HG03025 (cell line): Measurements from ENCODE around the gene BCL2L13.

Experiments used
- ATAC-seq: cut with Tn5 transposase; IDR thresholded peaks from one replicate; pipeline ENCODE4 v1.9.1; 2021; ENCODE audit warnings: mild to moderate bottlenecking, moderate library complexity; ENCODE audit not compliant: unreplicated experiment, low FRiP score

The BCL2L13 gene

DNA sequence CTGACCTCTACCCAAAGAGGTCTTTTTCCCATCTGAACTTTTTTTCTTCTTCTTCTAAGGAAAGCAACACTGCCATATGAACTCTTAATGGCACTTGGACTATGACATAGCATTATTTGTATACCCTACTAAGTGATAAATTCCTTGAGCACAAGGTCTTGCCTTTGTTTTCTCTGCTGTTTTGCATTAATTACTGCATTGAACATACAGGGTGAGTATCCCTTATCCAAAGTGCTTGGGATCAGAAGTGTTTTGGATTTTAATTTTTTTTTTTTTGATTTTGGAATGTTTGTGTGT, 86.9 kb downstream of the BCL2L13 start:
- no peak for ATAC-seq

DNA sequence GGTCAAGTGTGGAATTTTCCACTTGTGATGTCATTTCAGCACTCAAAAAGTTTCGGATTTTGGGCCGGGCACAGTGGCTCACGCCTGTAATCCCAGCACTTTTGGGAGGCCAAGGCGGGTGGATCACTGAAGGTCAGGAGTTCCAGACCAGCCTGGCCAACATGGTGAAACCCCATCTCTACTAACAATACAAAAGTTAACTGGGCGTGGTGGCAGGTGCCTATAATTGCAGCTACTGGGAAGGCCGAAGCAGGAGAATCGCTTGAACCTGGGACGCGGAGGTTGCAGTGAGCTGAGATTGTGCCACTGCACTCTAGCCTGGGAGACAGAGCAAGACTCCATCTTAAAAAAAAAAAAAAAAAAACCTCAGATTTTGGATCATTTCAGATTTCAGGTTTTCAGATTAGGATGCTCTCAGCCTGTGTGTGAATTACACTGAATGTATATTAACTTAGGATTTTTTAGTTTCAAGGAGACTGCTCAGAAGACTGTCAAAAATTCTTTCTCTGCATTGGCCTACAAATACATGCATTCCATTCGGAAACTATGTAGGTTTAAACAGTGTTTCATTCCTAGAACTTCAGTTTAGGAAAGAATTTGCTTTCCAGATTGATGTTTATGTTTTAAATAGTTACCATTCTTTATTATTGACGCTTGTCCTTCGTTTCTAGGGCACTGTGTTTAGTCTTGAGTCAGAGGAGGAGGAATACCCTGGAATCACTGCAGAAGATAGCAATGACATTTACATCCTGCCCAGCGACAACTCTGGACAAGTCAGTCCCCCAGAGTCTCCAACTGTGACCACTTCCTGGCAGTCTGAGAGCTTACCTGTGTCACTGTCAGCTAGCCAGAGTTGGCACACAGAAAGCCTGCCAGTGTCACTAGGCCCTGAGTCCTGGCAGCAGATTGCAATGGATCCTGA, 87.7 kb downstream of the BCL2L13 start:
- no peak for ATAC-seq

DNA sequence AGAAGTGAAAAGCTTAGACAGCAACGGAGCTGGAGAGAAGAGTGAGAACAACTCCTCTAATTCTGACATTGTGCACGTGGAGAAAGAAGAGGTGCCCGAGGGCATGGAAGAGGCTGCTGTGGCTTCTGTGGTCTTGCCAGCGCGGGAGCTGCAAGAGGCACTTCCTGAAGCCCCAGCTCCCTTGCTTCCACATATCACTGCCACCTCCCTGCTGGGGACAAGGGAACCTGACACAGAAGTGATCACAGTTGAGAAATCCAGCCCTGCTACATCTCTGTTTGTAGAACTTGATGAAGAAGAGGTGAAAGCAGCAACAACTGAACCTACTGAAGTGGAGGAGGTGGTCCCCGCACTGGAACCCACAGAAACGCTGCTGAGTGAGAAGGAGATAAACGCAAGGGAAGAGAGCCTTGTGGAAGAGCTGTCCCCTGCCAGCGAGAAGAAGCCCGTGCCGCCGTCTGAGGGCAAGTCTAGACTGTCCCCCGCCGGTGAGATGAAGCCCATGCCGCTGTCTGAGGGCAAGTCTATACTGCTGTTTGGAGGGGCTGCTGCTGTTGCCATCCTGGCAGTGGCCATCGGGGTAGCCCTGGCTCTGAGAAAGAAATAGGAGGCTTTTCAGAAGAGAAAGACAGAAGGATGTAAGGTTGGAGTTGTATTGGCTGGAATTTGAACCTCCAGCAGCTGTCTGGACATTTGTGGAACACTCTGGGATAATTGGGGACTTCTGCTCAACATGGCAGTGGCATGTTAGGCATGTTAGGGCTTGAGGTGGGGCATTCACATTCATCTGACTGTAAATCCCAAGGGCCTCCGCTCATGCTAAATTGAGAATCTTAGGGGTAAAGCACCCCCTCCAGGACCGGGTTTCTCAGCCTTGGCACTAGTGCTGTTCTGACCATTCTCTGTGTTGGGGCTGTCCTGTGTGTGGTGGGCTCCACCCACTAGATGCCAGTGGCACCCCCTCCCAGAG, 88.7 kb downstream of the BCL2L13 start:
- ATAC-seq = no peak

DNA sequence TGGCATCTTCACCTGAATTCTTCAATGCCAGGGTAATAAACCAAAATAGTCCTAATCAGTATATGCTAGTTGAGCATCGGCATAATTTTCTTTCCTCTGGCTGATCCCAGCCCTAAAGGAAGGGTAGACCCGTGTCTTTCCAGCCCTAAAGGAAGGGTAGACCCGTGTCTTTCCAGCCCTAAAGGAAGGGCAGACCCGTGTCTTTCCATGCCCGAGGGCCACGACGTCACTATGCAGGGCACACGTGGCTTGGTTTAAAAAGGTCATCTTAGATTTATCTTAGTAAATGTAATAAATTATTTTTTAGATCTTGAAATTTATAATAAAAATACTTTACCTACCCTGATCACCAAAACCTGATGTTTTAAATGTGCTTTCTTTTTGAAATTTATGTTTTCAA, 90.2 kb downstream of the BCL2L13 start:
- ATAC-seq = no peak

DNA sequence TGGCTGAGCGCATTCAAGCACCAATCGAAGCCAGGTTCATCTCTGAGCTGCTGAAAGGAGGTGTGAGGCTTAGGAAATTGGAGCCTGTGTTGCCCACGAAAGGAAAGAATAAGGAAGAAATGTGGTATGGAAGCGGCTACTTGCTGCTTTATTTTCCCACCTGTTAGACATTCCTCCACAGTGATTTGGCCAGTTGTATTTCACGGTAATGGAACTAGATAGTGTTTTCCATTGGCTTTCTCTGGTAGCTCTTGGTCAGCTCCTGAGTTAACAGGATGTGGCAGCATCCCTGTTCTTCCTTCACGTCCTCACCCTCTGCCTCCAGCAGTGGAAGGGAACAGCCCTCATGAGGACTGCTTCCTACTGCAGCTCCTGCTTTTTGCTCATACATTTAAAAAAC, 91.0 kb downstream of the BCL2L13 start:
- no peak for ATAC-seq

DNA sequence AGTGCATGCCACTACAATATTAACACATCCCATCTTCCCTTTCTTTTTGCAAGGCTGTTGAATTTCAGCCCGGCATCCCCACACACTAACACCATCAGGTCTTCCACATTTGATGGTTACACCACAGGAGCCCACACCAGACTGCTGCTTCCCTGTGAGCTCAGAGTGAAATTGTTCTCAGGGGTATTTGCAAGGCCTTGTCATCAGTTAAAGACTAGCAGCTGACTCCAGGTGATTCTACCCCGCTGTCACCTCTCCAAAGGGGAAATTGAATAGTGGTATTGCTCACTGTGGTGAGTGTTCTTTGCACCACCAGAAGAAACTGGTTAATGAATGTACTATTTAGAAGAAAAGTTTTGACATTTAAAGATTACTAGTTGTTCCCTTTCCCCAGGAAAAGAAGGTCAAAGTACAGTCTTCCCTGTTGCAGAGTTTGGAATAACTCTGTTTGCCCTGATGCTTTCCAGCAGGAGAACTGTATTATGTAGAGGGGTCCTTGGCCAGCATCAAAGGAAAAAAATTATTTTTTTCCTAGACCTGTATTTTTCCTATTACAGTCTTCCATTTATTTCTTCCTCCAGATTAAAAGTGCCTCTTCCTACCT, 93.8 kb downstream of the BCL2L13 start:
- no peak for ATAC-seq

DNA sequence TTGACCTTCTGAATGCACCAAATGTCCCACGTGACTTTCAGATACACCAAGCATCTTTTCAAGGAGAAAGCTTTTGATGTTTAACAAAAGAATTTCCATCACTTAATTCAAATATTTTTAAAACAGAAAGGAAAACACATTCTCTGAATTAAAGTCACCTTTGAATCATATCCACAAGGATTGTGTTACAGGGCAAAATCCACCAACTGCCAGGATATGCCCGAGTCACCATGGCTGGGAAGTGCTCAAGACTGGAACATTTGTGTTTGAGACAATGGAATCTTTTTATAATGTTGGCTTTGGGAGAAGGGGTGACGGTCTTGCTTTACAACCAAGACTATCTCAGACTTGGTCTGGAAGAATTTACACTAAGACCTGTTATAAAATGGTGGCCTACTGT, 94.9 kb downstream of the BCL2L13 start:
- ATAC-seq = no peak

DNA sequence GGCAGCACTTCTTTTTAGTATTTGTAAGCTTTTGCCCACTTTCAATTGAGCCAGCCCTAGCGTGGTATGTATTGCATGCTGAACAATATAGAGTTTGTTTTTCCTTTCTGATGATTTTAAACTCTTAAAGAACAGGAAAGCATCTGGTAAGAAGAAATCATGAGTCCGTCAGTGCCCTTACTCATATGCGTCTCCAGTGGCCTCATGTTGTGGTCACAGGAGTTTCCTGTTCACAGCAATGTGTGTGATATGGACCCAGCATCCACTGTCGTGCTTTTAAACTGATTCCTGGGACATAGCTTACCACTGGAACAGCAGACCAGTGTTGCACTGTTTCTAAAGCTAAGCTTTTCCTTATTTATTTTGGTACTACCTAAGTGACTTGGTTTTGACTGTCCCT, 95.6 kb downstream of the BCL2L13 start:
- no peak for ATAC-seq

DNA sequence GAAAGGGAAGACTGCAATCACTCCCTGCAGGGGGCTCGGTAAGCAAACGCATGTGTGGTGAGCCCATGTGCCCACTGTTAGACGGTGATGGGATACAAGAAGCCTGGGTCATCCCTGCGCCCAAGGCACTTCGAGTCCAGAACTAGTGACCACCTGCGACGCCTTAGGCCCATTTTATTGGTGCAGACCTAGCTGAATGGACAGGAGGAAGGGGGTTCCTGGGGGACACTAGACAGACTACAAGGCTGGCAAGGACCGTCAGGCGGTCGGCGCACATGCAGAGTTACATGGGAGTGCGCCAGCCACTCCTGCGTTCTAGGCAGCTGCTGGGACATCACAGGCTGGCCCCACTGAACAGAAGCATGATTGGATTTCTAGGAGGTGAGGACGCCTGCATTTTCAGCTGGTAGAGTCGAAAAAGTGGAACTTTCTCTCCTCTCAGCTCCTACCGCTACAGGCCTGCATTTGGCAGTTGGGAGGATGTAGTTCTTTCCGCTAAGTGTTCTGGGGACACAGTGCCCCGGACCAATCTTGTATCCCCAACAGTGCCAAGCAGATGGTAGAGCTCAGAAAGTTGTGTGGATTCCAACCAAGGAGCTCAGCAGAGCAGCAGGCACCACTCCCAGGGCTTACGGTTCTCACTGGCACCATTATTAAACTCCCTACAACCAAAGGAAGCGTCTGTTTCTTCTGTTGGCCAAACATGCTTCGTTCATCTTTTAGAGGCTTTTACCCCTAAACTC, 100.0 kb downstream of the BCL2L13 start:
- no peak for ATAC-seq

DNA sequence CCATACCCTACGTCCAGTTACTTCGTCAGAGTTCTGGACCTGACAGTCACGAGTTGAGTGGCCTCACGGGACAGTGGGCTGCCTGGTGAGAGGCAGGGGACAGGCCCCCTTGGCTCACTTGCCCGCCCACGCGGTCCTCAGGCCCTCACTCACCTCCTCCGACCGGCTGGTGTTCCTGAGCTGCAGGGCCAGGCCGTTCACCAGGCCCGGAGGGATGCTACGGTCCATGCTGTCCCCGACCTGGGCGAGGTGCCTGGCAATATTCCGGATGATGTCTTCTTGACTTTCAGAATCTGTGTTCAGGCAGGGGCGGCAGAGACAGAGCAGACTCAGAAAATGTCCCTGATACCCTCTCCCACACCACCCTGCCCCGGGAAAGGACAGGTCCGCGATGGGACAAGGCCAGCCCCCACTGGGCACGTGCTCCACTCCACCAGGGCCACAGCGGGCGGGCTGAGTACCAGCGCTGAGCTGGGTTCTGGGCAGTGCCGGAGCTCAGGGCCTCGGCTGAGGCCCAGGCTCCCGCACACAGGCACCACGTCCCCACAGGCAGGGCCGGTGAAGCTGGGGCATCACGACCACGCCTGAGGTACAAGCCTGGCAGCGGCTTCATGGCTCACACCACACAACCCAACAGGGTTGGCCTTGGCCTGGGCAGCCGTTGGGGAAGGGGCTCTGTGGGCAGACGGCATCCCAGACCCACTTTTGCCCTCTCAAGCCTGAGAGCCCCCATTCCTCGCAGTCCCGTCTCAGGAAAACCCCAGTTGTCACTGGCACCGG, 100.8 kb downstream of the BCL2L13 start:
- no peak for ATAC-seq

DNA sequence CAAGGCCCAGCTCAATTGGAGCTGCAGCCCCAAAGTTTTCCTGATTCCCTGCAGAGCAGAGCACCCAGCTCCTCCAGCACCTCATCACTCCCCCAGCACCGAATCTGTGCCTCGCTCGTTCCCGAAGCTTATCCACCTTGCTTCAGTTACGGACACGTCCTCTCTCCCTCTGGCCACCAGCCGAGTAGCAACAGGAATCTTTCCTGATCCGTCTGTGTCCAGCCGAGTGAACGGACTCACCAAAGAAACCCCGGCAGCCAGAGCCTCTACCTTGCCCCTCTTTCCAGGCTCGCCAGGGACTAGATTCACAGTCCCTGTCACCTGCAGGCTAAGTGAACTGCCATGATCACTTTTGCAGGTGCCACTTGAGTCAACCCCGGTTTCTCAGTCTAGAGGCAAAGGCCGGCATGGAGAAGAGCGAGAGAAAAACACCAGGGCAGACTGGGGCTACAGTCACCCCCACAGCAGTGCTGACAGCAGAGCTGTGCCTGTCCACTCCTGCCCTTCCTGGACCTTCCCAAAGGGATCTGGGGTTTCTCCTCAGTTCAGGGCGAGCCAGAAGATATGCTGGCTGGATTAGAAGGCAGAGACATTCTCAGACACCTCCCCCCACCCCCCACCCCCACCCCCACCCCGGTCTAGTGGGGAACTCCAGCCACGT, 103.4 kb downstream of the BCL2L13 start:
- no peak for ATAC-seq

DNA sequence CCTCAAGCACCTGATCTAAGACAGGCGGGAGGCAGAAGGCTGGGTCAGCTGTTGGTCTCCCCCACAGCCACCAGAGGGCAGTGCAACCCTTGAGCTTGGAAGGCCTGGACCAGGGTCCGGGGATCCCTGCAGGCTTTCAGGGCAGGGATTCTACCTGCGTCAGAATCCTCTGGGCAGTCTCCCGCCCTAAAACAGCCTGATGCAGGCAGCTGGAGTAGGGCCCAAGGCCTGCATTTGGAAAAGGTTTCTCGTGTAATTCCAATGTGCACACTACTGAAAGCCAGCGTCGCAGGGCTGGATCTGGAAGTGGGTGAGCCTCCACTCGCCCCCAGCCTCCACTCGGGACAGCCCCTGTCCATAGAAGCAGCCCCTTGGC, 104.0 kb downstream of the BCL2L13 start:
- ATAC-seq = no peak

DNA sequence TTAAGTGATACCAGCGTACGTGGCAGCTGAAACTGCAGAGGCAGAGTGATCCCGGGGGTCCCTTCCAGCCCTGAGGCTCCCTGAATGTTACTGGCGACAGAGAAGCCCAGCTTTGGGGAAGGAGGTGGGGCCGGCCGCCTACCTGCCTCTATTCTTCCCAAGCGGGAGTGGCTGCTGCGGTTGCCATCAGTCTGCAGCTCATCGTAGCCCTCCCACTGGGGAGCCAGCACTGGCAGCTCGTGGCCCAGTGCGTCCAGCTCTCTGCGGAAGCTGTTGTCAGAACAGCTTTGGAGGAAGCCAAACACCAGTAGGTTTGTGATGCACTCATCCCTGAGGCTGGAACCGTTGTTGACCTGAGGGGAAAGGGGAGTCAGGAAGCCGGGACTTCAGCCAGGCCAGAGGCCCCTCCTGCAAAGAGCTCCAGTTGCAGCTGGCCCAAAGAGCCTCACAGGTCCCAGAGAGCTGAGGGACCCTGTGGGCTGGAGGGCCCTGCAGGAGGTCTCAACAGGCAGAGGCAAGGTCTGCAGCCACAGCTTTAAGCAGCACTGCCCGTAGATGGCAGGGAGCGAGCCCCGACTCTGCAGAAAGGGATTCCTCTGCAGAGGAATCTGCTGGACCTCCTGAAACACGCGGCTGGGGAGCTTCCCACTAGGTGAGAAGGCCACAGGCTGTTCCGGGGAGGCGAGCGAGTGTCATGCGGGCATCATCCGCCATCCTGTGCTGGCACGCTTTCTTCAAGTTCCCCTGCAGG, 105.3 kb downstream of the BCL2L13 start:
- ATAC-seq = no peak

DNA sequence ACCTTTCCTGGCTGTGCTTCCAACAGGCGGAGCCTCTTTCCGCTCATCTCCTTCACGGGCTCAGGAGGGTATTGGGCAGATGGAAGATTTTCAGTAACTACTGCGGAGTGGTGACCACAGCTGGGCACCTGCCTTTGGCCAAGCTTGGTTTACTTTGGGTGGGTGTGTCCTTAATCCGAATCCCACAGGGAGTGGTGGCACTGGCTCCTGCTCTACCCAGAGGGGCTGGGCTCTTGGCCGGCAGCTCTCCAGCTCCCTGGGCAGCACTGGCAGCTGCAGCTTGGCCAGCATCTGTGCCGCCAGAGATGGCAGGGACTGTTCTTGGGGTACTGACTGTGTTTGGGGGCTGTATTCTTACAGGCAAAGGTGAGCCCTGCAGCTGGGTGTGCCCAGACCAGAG, 105.9 kb downstream of the BCL2L13 start:
- ATAC-seq = no peak

DNA sequence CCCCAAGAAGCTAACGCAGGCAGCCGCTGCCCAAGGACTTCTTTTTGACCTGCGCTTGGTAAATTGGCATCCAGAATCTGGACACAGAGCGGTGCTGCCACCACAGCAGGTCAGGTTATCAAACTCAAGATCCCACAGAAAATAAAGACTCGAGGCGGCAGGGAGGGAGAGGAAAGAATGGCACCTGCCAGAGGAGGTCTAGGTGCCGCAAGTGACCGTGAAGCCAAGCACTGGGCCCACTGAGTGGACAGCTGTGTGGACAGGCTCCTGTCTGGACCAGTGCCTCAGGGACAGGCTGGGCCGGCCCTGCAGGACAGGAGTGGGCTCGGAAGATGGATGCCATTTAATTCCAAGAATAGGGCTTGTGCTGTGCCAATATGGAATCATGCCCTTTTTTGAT, 108.4 kb downstream of the BCL2L13 start:
- no peak for ATAC-seq

DNA sequence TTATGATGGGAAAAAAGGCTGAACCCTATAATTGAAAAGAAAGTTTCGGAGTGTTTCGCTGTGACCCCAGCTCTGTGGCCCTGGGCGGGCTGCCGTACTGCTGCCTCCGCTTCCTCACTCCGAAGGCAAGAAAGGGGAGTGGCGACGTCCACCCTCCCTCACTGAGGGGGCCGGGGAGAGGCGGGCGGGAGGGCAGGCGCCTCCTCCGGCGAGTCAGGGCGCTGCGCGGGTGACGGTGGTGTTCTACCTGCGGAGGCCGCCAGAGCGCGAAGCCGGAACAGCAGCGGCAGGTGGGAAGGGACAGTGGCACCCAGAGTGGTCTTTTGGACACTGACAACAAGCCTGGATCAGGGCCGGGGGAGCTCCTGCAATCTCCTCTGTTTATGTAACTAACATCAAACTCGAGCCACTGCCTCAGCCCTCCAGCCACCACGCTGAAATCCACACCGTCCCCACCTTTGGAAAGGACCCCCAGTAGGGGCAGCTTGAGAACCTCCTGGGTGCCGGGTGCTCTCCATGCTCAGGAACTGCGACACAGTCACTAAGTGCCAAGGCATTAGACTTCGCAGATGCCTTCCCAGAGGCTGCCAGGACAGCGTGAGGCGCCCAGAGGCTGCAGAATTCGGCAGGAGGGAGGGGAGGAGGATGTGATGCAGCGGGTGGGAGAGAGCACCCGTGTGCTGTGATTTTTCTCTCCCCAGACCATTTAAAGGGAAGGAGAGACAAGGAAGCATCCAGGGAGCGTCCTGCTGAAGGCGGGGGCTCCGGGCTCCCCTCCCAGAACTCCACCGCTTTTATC, 110.2 kb downstream of the BCL2L13 start:
- no peak for ATAC-seq

DNA sequence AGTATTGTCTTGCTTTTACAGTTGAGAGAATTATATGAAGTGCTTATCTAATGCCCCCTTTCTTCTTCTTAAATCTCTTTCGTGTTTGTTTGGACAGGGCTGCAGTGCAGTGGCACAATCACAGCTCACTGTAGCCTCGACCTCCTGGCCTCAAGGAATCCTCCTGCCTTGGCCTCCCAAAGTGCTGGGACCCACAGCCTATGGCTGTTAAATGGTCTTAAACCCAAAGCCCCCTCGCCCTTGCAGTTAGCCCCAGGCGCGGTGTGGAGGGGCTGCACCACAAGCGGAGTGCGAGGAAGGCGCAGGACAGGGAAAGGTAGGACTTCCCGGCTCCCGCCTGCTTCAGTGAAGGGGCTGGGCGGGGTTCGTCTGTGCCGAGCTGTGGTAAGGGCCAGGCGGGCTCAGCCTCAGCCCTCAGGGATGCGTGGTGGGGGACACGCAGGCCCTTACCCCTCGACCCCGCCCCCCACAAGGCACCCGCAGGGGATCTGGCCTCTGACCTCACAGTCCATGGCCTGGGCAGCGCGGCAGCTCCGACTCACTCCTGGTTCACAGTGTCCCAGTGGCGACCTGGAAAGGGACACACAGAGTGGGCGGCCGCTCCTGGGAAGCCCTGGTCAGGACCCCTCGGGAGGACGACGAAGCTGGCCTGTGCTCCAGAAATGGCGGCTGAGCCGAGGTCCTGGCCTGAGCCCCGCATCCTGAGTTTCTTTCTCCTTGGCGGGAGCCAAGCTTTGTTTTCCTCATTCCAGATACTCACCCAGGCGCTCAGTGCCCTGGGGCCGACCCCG, 111.2 kb downstream of the BCL2L13 start:
- ATAC-seq = no peak
